ENCODE data around the gene PTPRM.

Gene PTPRM

GRCh38 chr18:7805096-7805495 lies 238.0 kb downstream of the PTPRM start:
- Mint-ChIP-seq H3K36me3 (ENCODE audit: low read depth) (peaks cover 6% of the 10 kb centered on the region), H3K4me3 (no peak overlapping the region)

GRCh38 chr18:7805880-7806279 lies 238.8 kb downstream of the PTPRM start:
- Mint-ChIP-seq H3K4me1 (peaks cover 14% of the 10 kb centered on the region), H3K4me3 (no peak overlapping the region), H3K27me3 (ENCODE audit: low read depth, poor library complexity) (no peaks in the 10 kb centered on the region), H3K9me3 (no peaks in the 10 kb centered on the region), H3K36me3 (ENCODE audit: low read depth) (peaks cover 6% of the 10 kb centered on the region), H3K27ac (no peak overlapping the region)
- no peak for TF ChIP-seq CTCF (IDR thresholded peaks at IDR 0.05)
- DNase-seq = no peak

More at GRCh38 chr18:7805096-7805495, 238.0 kb downstream of the PTPRM start:
- no peaks in the 10 kb centered on the region for H3K27me3 Mint-ChIP-seq (ENCODE audit: low read depth, poor library complexity)
- no peaks in the 10 kb centered on the region for H3K9me3 Mint-ChIP-seq
- no peak for DNase-seq
- H3K4me1 Mint-ChIP-seq = peaks cover 14% of the 10 kb centered on the region
- TF ChIP-seq CTCF (IDR thresholded peaks at IDR 0.05) = no peak
- no peak overlapping the region for H3K27ac Mint-ChIP-seq

GRCh38 chr18:7807936-7808453 lies 240.9 kb downstream of the PTPRM start:
- H3K27ac Mint-ChIP-seq = peak overlapping the region; percentile 4

GRCh38 chr18:7808992-7809391 lies 241.9 kb downstream of the PTPRM start:
- no peak for TF ChIP-seq CTCF (IDR thresholded peaks at IDR 0.05)
- DNase-seq = no peak
- Mint-ChIP-seq H3K27me3 (ENCODE audit: low read depth, poor library complexity) (peaks cover 3% of the 10 kb centered on the region), H3K27ac (no peak overlapping the region), H3K4me3 (no peak overlapping the region), H3K36me3 (ENCODE audit: low read depth) (peaks cover 19% of the 10 kb centered on the region), H3K4me1 (peaks cover 14% of the 10 kb centered on the region), H3K9me3 (peaks cover 19% of the 10 kb centered on the region)

More at GRCh38 chr18:7807936-7808453, 240.9 kb downstream of the PTPRM start:
- Mint-ChIP-seq H3K27me3 (ENCODE audit: low read depth, poor library complexity) (peaks cover 3% of the 10 kb centered on the region), H3K4me3 (no peak overlapping the region), H3K36me3 (ENCODE audit: low read depth) (peaks cover 9% of the 10 kb centered on the region), H3K9me3 (peaks cover 9% of the 10 kb centered on the region), H3K4me1 (peaks cover 14% of the 10 kb centered on the region)
- no peak for TF ChIP-seq CTCF (IDR thresholded peaks at IDR 0.05)
- no peak for DNase-seq

- Mint-ChIP-seq H3K9me3 (peaks cover 24% of the 10 kb centered on the region), H3K4me1 (peaks cover 14% of the 10 kb centered on the region), H3K36me3 (ENCODE audit: low read depth) (peaks cover 24% of the 10 kb centered on the region), H3K27ac (no peak overlapping the region), H3K27me3 (ENCODE audit: low read depth, poor library complexity) (peaks cover 3% of the 10 kb centered on the region), H3K4me3 (no peak overlapping the region)
- TF ChIP-seq CTCF (IDR thresholded peaks at IDR 0.05) = no peak
- DNase-seq = no peak
Observed at GRCh38 chr18:7809455-7809854, 242.3 kb downstream of the PTPRM start.

- no peak for DNase-seq
- Mint-ChIP-seq H3K36me3 (ENCODE audit: low read depth) (peaks cover 28% of the 10 kb centered on the region), H3K4me1 (peaks cover 14% of the 10 kb centered on the region)
Observed at GRCh38 chr18:7809978-7810377, 242.9 kb downstream of the PTPRM start.

More at GRCh38 chr18:7809978-7810377, 242.9 kb downstream of the PTPRM start:
- no peak overlapping the region for H3K27ac Mint-ChIP-seq
- H3K9me3 Mint-ChIP-seq = peaks cover 29% of the 10 kb centered on the region
- H3K4me3 Mint-ChIP-seq = no peak overlapping the region
- no peak for TF ChIP-seq CTCF (IDR thresholded peaks at IDR 0.05)
- peaks cover 4% of the 10 kb centered on the region for H3K27me3 Mint-ChIP-seq (ENCODE audit: low read depth, poor library complexity)
